Glomerular endothelial cell (primary cell): Measurements from ENCODE around the gene TEX14. TPM values are rescaled to one million over a fixed set of nuclear protein-coding genes. Genes with fewer than 3 reads are reported as not detected.
A peak's percentile ranks its signal among the peaks of the same experiment; 100 is the strongest.
"Not testable (repeated sequence)": the region's sequence is repeated elsewhere in the genome, so short reads cannot be mapped to it uniquely, and the experiment has no call there.

Source experiments
- DNase-seq: peaks from one replicate; pipeline ENCODE4 v3.0.0-alpha.2; 2011; ENCODE audit warnings: low read depth, low spot score; ENCODE audit errors: extremely low read depth
- total RNA-seq: library from RNA; depleted of rRNA; stranded (reverse); fragments of >200 nt; gene quantifications from 2 replicates; pipeline ENCODE4 v1.2.3, GENCODE V29; 2015

Gene TEX14
- total RNA-seq, 1 donor from 2014 or later = not detected

- DNase-seq = peak; percentile 93
Observed at GRCh38 chr17:58658804-58659713, 32.8 kb downstream of the TEX14 start.

GRCh38 chr17:58657962-58658803 is 33.7 kb downstream of the TEX14 start:
- not testable (repeated sequence) for DNase-seq

GRCh38 chr17:58648236-58648635 is 43.6 kb downstream of the TEX14 start:
- no peak for DNase-seq

- no peak for DNase-seq
Observed at GRCh38 chr17:58643147-58643546, 48.7 kb downstream of the TEX14 start.

GRCh38 chr17:58641887-58642311 is 49.9 kb downstream of the TEX14 start:
- no peak for DNase-seq

- DNase-seq = no peak
Observed at GRCh38 chr17:58640202-58640601, 51.6 kb downstream of the TEX14 start.

- DNase-seq = no peak
Observed at GRCh38 chr17:58639681-58640080, 52.2 kb downstream of the TEX14 start.

GRCh38 chr17:58637011-58637570 is 54.8 kb downstream of the TEX14 start:
- DNase-seq = no peak

GRCh38 chr17:58632324-58633314 is 59.2 kb downstream of the TEX14 start:
- DNase-seq = no peak

- peak; percentile 99 for DNase-seq
Observed at GRCh38 chr17:58631523-58632323, 60.1 kb downstream of the TEX14 start.

- no peak for DNase-seq
Observed at GRCh38 chr17:58630883-58631522, 60.8 kb downstream of the TEX14 start.

GRCh38 chr17:58626905-58627304 is 64.9 kb downstream of the TEX14 start:
- DNase-seq = no peak

GRCh38 chr17:58624751-58625150 is 67.1 kb downstream of the TEX14 start:
- DNase-seq = no peak

- DNase-seq = no peak
Observed at GRCh38 chr17:58621174-58621573, 70.7 kb downstream of the TEX14 start.

GRCh38 chr17:58618336-58618735 is 73.5 kb downstream of the TEX14 start:
- no peak for DNase-seq

- DNase-seq = no peak
Observed at GRCh38 chr17:58617563-58617962, 74.3 kb downstream of the TEX14 start.

- DNase-seq = no peak
Observed at GRCh38 chr17:58615768-58616659, 75.8 kb downstream of the TEX14 start.
